ENCODE results near the gene SH3PXD2A. TPM values are rescaled to one million over a fixed set of nuclear protein-coding genes. Genes with fewer than 3 reads are reported as not detected.
"Not testable (repeated sequence)": the region's sequence is repeated elsewhere in the genome, so short reads cannot be mapped to it uniquely, and the experiment has no call there.

The SH3PXD2A gene
- total RNA-seq, 1 donor from 2014 or later = 8.3 TPM

DNA sequence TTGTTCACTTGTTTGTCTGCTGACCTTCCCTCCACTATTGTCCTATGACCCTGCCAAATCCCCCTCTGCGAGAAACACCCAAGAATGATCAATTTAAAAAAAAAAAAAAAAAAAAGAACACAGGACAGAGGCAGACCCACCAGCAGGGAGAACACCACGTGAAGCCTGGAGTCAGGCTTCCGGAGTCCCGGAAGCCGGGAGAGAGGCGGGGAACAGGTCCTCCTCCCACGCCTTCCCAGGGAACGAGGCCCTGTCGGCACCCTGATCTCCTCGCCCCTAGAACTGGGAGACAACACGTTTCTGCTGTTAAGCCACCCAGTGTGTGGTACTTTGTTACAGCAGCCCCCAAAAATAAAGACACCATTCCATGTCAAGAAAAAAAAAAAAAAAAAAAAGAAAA lies 247.3 kb downstream of the SH3PXD2A start:
- H3K9me3 Mint-ChIP-seq; H3K4me3 Mint-ChIP-seq; H3K4me1 Mint-ChIP-seq; H3K36me3 Mint-ChIP-seq (ENCODE audit: low read depth); intact Hi-C loops (cut with micrococcal nuclease); H3K27ac Mint-ChIP-seq; H3K27me3 Mint-ChIP-seq; DNase-seq: not testable (repeated sequence)

DNA sequence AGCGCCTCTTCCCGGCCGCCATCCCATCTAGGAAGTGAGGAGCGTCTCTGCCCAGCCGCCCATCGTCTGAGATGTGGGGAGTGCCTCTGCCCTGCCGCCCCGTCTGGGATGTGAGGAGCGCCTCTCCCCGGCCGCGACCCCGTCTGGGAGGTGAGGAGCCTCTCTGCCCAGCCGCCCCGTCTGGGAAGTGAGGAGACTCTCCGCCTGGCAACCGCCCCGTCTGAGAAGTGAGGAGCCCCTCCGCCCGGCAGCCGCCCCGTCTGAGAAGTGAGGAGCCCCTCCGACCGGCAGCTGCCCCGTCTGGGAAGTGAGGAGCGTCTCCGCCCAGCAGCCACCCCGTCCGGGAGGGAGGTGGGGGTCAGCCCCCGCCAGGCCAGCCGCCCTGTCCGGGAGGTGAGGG lies 248.3 kb downstream of the SH3PXD2A start:
- H3K4me1 Mint-ChIP-seq; intact Hi-C loops (cut with micrococcal nuclease); H3K9me3 Mint-ChIP-seq; H3K4me3 Mint-ChIP-seq; H3K27ac Mint-ChIP-seq; H3K27me3 Mint-ChIP-seq; DNase-seq: not testable (repeated sequence)
- peaks cover 12% of the 10 kb centered on the region for H3K36me3 Mint-ChIP-seq (ENCODE audit: low read depth)

DNA sequence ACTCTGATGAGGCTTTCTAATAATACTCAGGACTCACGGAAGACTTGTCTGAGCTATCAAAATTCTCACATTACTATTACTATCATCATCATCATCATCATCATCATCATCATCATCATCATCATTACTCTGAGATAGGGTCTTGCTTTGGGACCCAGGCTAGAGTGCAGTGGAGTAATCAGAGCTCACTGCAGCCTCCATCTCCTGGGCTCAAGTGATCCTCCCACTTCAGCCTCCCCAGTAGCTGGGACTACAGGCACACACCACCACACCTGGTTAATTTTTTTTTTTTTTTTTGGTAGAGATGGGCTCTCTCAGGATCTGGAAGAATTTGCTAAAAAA lies 249.3 kb downstream of the SH3PXD2A start:
- H3K9me3 Mint-ChIP-seq; H3K27ac Mint-ChIP-seq; H3K4me3 Mint-ChIP-seq; intact Hi-C loops (cut with micrococcal nuclease); H3K4me1 Mint-ChIP-seq; DNase-seq; H3K27me3 Mint-ChIP-seq: not testable (repeated sequence)
- H3K36me3 Mint-ChIP-seq (ENCODE audit: low read depth) = peaks cover 12% of the 10 kb centered on the region

DNA sequence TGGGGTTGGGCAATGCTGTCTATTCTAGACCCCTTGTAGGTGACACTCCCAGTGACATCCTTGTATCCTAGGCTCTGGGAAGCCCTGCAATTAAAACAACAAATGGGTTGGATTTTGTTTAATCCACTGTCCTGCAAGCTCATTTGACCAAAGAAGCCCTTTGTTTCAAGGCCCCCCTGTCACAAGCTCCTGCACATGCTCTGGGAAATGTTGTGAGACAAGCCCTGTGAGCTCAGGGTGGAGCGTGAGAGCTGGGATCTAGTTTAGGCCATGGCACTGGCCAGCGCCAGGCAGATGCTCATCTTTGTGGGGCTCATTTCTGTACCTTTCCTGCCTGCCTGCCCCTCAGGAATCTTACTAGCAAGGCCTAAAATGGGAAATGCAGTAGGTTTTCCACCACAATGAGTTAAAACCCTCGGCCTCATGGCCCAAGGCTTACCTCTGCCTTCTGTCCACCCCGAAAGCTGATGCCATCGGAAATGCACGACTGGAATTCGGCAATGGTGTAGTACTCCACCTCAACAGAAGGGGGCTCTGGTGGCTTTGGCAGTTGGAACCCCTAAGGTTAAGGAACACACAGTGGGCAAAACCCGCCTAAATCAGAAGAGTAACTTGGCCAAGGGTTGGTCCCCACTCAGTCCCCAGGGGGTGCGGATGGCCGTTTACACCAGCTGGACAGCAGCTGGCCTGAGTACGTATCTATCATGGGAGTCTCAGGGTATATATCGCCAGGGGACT lies 249.8 kb downstream of the SH3PXD2A start:
- Mint-ChIP-seq H3K4me3 (no peak overlapping the region), H3K27ac (no peak overlapping the region), H3K27me3 (no peaks in the 10 kb centered on the region), H3K9me3 (no peaks in the 10 kb centered on the region), H3K4me1 (peaks cover 3% of the 10 kb centered on the region), H3K36me3 (ENCODE audit: low read depth) (peaks cover 12% of the 10 kb centered on the region)
- peak; percentile 86 for DNase-seq
- intact Hi-C loops (cut with micrococcal nuclease) = loop anchor here (1.0 kb wide), 1 partner anchor 81 kb away; no protein-coding TSS in a partner anchor

DNA sequence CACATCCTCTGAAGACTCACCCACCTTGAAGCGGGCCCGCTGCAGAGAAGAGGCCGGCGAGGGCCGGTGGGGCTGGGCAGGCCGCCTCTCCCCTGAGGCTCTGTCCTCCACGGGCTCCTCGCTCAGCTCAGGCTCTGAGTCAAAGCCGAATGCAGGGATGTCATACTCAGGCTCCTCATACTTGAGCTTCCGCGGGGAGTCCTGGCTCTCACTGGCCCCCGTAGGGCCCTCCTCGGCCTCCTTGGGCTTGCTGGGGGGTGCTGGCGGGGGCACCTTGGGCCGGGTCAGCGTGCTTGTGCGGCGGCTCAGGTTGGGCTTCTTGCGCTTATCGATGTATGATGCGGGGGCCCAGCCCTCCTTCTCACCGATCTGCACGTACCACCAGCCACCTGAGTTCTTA lies 252.0 kb downstream of the SH3PXD2A start:
- Mint-ChIP-seq H3K9me3 (no peaks in the 10 kb centered on the region), H3K27me3 (no peaks in the 10 kb centered on the region), H3K4me3 (no peak overlapping the region), H3K36me3 (ENCODE audit: low read depth) (peaks cover 9% of the 10 kb centered on the region), H3K4me1 (peaks cover 3% of the 10 kb centered on the region), H3K27ac (no peak overlapping the region)
- DNase-seq = no peak
- intact Hi-C loops (cut with micrococcal nuclease) = no loop called here

DNA sequence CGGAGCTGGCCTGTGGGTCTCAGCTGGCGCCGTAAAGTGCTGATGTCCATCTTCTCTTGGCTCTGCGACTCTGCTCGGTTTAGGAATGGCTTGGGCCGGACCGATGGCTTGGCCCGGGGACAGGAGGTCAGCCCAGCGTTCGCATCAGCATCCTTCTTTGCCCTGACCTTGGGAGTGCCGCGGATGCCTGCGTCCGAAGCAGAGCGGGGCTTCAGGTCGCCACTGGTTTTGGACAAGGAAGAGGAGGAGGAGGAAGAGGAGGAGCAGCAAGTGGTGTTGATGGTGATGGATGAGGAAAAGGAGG lies 252.6 kb downstream of the SH3PXD2A start:
- Mint-ChIP-seq H3K36me3 (ENCODE audit: low read depth) (peaks cover 9% of the 10 kb centered on the region), H3K4me1 (peaks cover 3% of the 10 kb centered on the region), H3K4me3 (no peak overlapping the region), H3K27ac (no peak overlapping the region), H3K9me3 (no peaks in the 10 kb centered on the region), H3K27me3 (no peaks in the 10 kb centered on the region)
- intact Hi-C loops (cut with micrococcal nuclease) = no loop called here
- no peak for DNase-seq

DNA sequence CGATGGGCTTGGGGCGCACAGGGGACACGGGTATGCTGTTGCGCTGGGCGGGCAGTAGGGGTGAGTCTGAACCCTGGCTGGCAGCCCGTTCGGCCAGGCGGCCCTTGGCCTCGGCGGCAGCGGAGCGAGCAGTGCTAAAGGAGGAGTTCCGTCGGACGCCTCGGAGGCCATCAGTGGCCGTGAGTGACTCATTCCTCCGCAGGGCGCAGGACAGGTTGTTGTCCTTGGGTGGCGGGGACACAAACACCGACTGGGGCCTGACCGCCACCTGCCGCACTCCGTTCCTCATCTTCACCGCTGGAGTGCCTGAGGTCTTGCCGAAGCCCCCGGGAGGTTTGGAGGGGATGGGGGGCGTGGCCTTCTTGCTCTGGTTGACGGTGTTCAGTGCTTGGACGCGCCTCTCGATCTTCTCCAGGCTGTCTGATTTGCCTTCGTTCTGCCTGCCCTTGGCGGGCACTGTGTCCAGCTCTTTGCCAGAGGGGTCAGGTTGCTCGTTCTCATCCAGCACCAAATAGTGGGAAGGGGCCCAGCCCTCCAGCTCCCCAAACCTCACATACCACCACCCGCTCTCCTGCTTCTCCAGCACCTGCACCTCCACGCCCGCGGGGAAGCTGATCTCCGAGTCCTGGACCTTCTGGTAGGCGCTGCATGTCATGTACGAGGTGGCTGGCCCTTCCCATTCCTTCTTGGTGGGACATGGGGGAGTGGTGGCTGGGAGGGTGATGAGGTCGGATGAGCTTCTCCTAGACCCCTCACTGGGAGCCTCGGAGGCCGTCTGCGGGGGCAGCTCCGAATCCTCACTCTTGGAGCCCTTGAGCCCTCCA lies 253.1 kb downstream of the SH3PXD2A start:
- H3K27ac Mint-ChIP-seq = no peak overlapping the region

DNA sequence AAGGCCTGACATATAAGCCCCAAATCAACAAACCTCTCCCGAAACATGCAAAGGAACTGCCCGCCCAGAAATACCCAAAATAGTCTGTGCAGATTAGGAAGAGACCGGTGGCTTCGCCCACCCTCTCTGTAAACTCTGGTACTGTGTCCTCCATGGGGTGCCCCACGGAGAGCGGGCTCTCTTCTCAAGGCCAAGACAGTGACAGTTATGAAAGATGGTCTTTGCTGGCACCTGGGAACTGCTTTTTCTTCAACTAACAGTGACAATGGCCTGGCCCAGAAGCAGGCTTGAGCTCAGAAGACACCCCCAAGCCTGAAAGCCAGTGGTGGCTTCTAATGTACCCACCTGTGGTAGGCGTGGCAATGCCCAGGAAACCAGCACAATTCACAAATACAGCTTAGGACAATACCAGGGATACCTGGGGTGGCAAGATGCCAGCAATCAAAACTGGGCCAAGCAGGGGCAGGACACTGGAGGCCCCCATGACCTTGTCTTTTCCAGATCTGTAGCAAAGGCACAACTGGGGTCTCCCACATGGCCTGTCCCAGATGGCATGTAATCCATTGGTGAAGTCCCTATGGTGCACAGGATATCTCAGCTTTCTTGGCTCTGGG lies 254.3 kb downstream of the SH3PXD2A start:
- H3K4me3 Mint-ChIP-seq = no peak overlapping the region
- intact Hi-C loops (cut with micrococcal nuclease) = no loop called here
- H3K36me3 Mint-ChIP-seq (ENCODE audit: low read depth) = peaks cover 8% of the 10 kb centered on the region
- no peak overlapping the region for H3K27ac Mint-ChIP-seq
- DNase-seq = no peak
- no peaks in the 10 kb centered on the region for H3K27me3 Mint-ChIP-seq
- H3K4me1 Mint-ChIP-seq = peaks cover 3% of the 10 kb centered on the region
- H3K9me3 Mint-ChIP-seq = no peaks in the 10 kb centered on the region

More for the DNA sequence above, 253.1 kb downstream of the SH3PXD2A start:
- Mint-ChIP-seq H3K27me3 (no peaks in the 10 kb centered on the region), H3K36me3 (ENCODE audit: low read depth) (peaks cover 9% of the 10 kb centered on the region), H3K9me3 (no peaks in the 10 kb centered on the region), H3K4me3 (no peak overlapping the region), H3K4me1 (peaks cover 3% of the 10 kb centered on the region)
- intact Hi-C loops (cut with micrococcal nuclease) = no loop called here
- DNase-seq = no peak

DNA sequence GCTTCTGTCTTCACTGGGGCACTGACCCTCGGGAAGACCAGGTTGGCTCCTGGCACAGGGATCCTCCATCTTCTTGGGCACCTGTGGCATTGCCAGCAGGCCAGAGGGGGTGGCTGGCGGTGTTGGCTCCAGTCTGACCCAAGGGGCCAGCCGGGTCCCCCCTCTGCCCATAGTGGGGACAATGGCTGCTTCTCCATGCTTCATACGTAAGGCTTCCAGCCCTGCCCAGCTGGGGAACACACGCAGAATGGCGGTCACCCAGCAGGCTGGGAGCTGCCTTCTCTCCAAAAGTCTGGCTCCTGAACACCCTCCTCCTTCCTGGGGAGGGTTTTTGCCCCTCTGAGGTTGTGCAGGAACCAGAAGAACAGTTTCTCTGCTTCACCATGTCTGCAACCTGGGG lies 255.1 kb downstream of the SH3PXD2A start:
- Mint-ChIP-seq H3K9me3 (no peaks in the 10 kb centered on the region), H3K36me3 (ENCODE audit: low read depth) (peaks cover 2% of the 10 kb centered on the region), H3K4me1 (peaks cover 3% of the 10 kb centered on the region), H3K4me3 (no peak overlapping the region), H3K27ac (no peak overlapping the region), H3K27me3 (no peaks in the 10 kb centered on the region)
- no peak for DNase-seq
- intact Hi-C loops (cut with micrococcal nuclease) = no loop called here

DNA sequence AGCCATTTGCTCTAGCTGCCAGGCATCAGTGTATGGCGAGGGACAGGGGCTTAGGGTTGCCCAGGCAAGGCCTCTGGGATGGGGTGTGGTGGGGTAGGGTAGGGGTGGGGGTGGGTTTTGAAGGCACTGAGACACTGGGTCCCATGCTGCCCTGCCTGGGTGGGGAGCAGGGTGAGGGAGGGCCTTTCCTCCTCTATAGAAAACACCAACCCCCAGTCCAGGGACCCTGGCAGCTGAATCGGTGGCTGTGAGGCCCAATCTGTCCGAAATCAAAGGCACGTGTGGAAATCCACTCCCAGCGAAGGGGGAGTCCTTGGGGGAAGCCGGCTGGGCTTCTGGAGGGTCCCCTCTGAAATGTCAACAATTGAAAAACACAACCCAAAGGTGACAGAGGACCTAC lies 255.5 kb downstream of the SH3PXD2A start:
- Mint-ChIP-seq H3K36me3 (ENCODE audit: low read depth) (peaks cover 2% of the 10 kb centered on the region), H3K27me3 (no peaks in the 10 kb centered on the region), H3K9me3 (no peaks in the 10 kb centered on the region), H3K4me1 (peaks cover 3% of the 10 kb centered on the region), H3K27ac (no peak overlapping the region), H3K4me3 (no peak overlapping the region)
- intact Hi-C loops (cut with micrococcal nuclease) = no loop called here
- DNase-seq = no peak

DNA sequence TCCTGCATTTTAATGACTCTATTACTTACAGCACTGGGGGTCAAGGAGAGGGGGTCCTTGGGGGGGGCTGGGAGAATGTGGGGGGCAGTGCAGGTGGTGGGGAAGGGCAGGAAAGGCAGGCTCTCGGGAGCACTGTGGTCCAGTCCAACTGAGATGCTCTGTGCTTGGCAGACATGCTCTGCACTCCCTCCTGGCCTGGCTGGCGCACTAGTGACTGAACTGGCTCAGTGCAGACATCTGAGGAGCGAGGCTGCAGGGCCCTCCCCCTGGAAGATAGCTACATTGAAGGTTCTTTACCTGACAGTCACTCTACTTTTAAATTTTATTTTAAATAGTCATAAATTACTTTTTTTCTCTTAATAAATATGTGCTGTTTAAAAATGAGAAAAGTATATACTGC lies 256.2 kb downstream of the SH3PXD2A start:
- Mint-ChIP-seq H3K9me3 (no peaks in the 10 kb centered on the region), H3K4me1 (peaks cover 3% of the 10 kb centered on the region), H3K4me3 (no peak overlapping the region), H3K27me3 (no peaks in the 10 kb centered on the region), H3K36me3 (ENCODE audit: low read depth) (peaks cover 2% of the 10 kb centered on the region), H3K27ac (no peak overlapping the region)
- no peak for DNase-seq
- intact Hi-C loops (cut with micrococcal nuclease) = no loop called here

DNA sequence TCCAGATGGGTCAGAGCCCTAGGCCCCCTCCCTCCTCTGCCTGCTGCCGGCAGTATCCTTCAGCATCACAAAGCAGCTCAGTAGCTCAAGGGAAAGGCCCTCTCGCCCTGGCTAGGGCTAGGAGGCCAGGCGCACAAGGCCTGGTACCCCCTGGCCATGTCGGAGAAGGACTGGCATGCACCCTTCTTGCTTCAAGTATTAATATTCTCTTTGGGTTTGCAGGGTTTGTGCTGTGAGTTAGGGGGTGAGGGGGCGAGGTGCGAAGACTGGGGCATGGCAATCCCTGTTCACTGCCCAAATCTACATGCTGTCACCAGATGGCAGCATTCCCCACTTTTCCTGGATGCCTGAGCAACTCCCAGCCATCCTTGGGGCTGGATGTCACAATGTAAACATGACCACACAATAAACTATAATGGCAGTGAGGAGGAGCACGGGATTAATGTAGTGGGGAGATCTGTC lies 256.7 kb downstream of the SH3PXD2A start:
- peaks cover 2% of the 10 kb centered on the region for H3K36me3 Mint-ChIP-seq (ENCODE audit: low read depth)
- H3K4me3 Mint-ChIP-seq = no peak overlapping the region
- no peak overlapping the region for H3K27ac Mint-ChIP-seq
- H3K27me3 Mint-ChIP-seq = no peaks in the 10 kb centered on the region
- intact Hi-C loops (cut with micrococcal nuclease) = no loop called here
- peaks cover 3% of the 10 kb centered on the region for H3K4me1 Mint-ChIP-seq
- no peak for DNase-seq
- no peaks in the 10 kb centered on the region for H3K9me3 Mint-ChIP-seq

DNA sequence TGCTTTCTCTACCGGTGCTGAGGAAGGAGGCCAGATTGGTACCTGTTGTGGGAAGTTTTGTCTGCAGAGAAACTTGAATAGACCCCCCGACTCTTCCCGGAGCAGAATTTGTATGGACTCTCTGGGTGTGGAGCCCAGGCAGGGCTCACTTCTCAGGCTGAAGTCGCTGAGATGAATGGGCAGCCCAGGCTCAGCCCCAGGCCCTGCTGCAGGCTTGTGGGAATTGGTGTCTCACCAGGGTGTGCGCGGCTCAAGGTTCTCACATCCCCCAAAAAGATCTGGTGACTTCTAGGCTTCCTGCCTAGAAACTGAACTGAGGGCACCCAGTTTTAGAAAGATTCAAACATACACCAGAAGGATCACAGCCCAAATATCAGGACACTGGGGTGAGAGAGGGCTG lies 258.4 kb downstream of the SH3PXD2A start:
- intact Hi-C loops (cut with micrococcal nuclease) = no loop called here
- Mint-ChIP-seq H3K9me3 (no peaks in the 10 kb centered on the region), H3K27me3 (no peaks in the 10 kb centered on the region), H3K27ac (no peak overlapping the region), H3K36me3 (ENCODE audit: low read depth) (no peaks in the 10 kb centered on the region), H3K4me3 (no peak overlapping the region), H3K4me1 (peaks cover 3% of the 10 kb centered on the region)
- DNase-seq = no peak

DNA sequence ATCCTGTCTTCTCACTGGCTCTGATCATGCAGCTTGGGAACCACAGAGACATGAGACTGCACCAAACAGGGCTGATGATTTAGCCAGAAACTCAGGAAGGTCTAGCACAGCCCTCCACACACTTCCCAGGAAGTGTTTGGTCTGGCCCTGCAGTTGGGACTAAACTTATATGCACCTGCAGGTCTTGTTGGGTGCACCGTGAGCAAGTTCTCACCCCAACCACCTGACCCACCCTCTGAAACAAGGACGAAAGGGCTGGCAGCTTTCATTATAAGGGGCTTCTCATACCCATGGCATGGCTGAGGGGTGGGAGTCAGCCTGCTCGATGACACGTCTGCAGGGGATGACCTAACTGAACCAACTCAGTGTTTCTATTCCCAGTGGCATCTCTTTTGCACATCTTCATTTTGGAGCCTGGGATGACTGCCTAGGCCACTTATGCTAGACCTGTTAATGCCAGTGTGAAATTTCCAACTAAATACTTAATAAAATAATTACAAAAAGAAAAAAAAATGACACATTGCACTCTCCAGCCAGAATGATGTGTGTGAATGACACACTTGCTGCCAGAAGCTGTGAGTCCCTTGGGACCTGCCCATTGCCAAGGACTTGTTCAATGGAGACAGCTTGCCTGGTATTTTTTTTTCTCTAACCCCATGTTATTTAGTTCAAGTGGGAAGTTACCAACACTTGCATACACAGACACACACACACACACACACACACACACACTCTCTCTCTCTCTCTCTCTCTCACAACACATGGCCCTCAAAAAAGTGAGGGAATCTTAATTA lies 259.2 kb downstream of the SH3PXD2A start:
- no peaks in the 10 kb centered on the region for H3K9me3 Mint-ChIP-seq

More for the DNA sequence above, 259.2 kb downstream of the SH3PXD2A start:
- no peak overlapping the region for H3K4me3 Mint-ChIP-seq
- peaks cover 3% of the 10 kb centered on the region for H3K4me1 Mint-ChIP-seq
- no peaks in the 10 kb centered on the region for H3K36me3 Mint-ChIP-seq (ENCODE audit: low read depth)
- intact Hi-C loops (cut with micrococcal nuclease) = no loop called here
- DNase-seq = no peak
- H3K27ac Mint-ChIP-seq = no peak overlapping the region
- no peaks in the 10 kb centered on the region for H3K27me3 Mint-ChIP-seq
